ENCODE data around the gene LRRC25. TPM values are rescaled to one million over a fixed set of nuclear protein-coding genes. Genes with fewer than 3 reads are reported as not detected.

LRRC25 gene
- total RNA-seq, 2 experiments from 2014 or later, result 0.12 TPM; not detected in 1

- CTCF ChIA-PET, result interaction anchor here (3.2 to 7.6 kb wide), 2 partner anchors 11 kb away, joined by 10 to 77 read pairs; partner anchors contain the start of gene GDF15
- Mint-ChIP-seq H3K4me3 (no peak overlapping the region), H3K27me3 (peaks cover 17% of the 10 kb centered on the region), H3K4me1 (peaks cover 20% of the 10 kb centered on the region), H3K27ac (no peak overlapping the region), H3K9me3 (ENCODE audit: low read depth) (no peaks in the 10 kb centered on the region), H3K36me3 (no peaks in the 10 kb centered on the region)
- no peak for DNase-seq
- ATAC-seq, result no peak
Measured at GRCh38 chr19:18399008-18399407, 1.6 kb upstream of the LRRC25 start.

- peaks cover 24% of the 10 kb centered on the region for H3K4me1 Mint-ChIP-seq
- ATAC-seq (no peak), DNase-seq (no peak)
- no peak overlapping the region for H3K27ac Mint-ChIP-seq
- no peak overlapping the region for H3K4me3 Mint-ChIP-seq
- no peaks in the 10 kb centered on the region for H3K36me3 Mint-ChIP-seq
- CTCF ChIA-PET, result interaction anchor here (1.0 to 1.3 kb wide), 4 partner anchors 8 to 17 kb away, joined by 3 read pairs; no protein-coding TSS in a partner anchor
- H3K9me3 Mint-ChIP-seq (ENCODE audit: low read depth), result no peaks in the 10 kb centered on the region
- peaks cover 22% of the 10 kb centered on the region for H3K27me3 Mint-ChIP-seq
Measured at GRCh38 chr19:18396471-18397241, 766 bp downstream of the LRRC25 start.

GRCh38 chr19:18393836-18394235, 3.6 kb downstream of the LRRC25 start:
- ATAC-seq, result no peak
- peaks cover 42% of the 10 kb centered on the region for H3K27me3 Mint-ChIP-seq

GRCh38 chr19:18392926-18393325, 4.5 kb downstream of the LRRC25 start:
- ATAC-seq, result no peak
- no peak overlapping the region for H3K4me3 Mint-ChIP-seq
- peaks cover 43% of the 10 kb centered on the region for H3K27me3 Mint-ChIP-seq
- H3K27ac Mint-ChIP-seq, result no peak overlapping the region
- no peaks in the 10 kb centered on the region for H3K36me3 Mint-ChIP-seq
- CTCF ChIA-PET, result interaction anchor here (0.6 to 15.3 kb wide), 3 partner anchors 24 to 183 kb away, joined by 3 to 278 read pairs (median 3); partner anchors contain the start of gene SSBP4
- peaks cover 20% of the 10 kb centered on the region for H3K4me1 Mint-ChIP-seq
- DNase-seq, result no peak
- H3K9me3 Mint-ChIP-seq (ENCODE audit: low read depth), result no peaks in the 10 kb centered on the region

More at GRCh38 chr19:18393836-18394235, 3.6 kb downstream of the LRRC25 start:
- CTCF ChIA-PET, result interaction anchor here (15.3 kb wide), 1 partner anchor 23 kb away, joined by 278 read pairs; the partner anchor contains the start of gene SSBP4
- Mint-ChIP-seq H3K36me3 (no peaks in the 10 kb centered on the region), H3K4me3 (no peak overlapping the region), H3K27ac (no peak overlapping the region), H3K4me1 (peaks cover 12% of the 10 kb centered on the region), H3K9me3 (ENCODE audit: low read depth) (no peaks in the 10 kb centered on the region)
- no peak for DNase-seq

GRCh38 chr19:18392417-18392816, 5.0 kb downstream of the LRRC25 start:
- Mint-ChIP-seq H3K4me3 (no peak overlapping the region), H3K27me3 (peaks cover 43% of the 10 kb centered on the region), H3K36me3 (no peaks in the 10 kb centered on the region), H3K9me3 (ENCODE audit: low read depth) (no peaks in the 10 kb centered on the region), H3K27ac (no peak overlapping the region), H3K4me1 (peaks cover 20% of the 10 kb centered on the region)
- CTCF ChIA-PET, result interaction anchor here (0.8 to 15.3 kb wide), 2 partner anchors 25 to 182 kb away, joined by 3 to 278 read pairs; partner anchors contain the start of gene SSBP4
- ATAC-seq, result no peak
- DNase-seq, result no peak

DNA sequence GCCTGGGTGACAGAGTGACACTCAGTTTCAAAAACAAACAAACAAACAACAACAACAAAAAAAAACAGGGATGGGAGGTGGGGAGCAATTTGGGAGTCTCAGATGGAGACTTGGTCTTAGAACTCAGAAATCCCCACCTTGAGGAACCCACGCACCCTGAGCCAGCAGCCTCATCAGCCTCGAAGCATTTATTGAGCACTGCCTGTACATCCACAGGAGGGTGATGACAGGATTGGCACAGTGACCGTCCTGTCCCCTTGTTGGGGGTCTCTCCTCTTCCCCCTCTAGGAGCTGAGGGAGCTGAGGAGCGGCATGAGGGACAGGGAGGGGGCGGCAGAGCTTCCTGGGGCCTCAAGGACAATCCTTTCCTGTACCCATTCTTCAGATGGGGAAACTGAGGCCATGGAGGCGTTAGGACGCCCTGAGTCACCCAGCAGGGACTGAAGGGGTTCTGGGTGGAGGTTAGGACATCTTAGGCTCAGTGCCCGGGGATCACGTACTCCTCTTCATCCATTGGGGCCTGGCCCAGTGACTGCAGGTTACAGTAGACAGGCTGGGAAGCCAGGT, 5.8 kb downstream of the LRRC25 start:
- Mint-ChIP-seq H3K9me3 (ENCODE audit: low read depth) (no peaks in the 10 kb centered on the region), H3K4me3 (no peak overlapping the region), H3K4me1 (peaks cover 18% of the 10 kb centered on the region), H3K27ac (no peak overlapping the region), H3K36me3 (no peaks in the 10 kb centered on the region), H3K27me3 (peaks cover 49% of the 10 kb centered on the region)
- DNase-seq (no peak), ATAC-seq (no peak)
- CTCF ChIA-PET, result interaction anchor here (0.5 to 15.3 kb wide), 4 partner anchors 26 to 319 kb away, joined by 3 to 278 read pairs (median 3); partner anchors contain the start of gene SSBP4

DNA sequence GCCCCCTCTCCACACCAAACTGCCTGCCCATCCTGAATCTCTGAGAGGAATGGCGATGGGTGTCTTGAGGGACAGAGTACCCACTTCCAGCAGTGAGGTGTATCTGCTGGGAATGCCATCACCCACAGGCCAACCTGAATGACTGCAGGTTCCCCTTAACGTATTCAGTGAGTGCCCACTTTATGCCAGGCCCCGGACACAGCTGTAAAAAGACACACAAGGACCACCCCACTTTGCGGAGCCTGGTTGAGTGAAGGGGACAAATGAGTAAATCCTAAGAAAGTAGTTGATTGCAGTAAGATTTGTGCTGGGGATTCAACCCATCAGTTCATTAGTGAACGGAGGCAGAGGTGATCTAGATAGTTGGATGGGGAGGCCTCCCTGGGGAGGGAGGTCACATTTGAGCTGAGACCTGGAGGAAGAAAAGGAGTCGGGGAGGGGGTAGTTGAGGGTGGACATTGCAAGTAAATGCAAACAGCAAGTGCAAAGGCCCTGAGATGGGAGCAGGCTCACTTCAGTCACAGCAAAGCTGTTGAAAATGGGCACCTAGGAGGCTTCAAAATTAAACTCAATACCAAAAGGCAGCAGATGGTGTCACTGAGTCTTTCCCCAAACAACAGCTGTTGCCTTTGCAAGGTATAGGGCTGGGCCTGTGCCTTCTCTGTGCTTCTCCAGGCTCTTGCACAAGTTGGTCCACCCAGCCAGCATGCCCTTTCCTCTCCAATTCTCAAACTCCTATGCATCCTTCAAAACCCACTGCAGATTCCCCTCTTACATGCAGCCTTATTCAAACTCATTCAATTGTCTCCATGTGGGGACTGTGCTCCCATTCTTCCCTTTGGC, 7.1 kb downstream of the LRRC25 start:
- no peaks in the 10 kb centered on the region for H3K36me3 Mint-ChIP-seq
- CTCF ChIA-PET, result interaction anchor here (1.0 to 15.3 kb wide), 12 partner anchors 10 to 181 kb away, joined by 3 to 278 read pairs (median 6); partner anchors contain the start of genes LRRC25 and SSBP4
- H3K9me3 Mint-ChIP-seq (ENCODE audit: low read depth), result no peaks in the 10 kb centered on the region
- H3K4me1 Mint-ChIP-seq, result peaks cover 24% of the 10 kb centered on the region
- DNase-seq, result no peak
- no peak overlapping the region for H3K4me3 Mint-ChIP-seq
- peaks cover 59% of the 10 kb centered on the region for H3K27me3 Mint-ChIP-seq
- no peak overlapping the region for H3K27ac Mint-ChIP-seq
- no peak for ATAC-seq

DNA sequence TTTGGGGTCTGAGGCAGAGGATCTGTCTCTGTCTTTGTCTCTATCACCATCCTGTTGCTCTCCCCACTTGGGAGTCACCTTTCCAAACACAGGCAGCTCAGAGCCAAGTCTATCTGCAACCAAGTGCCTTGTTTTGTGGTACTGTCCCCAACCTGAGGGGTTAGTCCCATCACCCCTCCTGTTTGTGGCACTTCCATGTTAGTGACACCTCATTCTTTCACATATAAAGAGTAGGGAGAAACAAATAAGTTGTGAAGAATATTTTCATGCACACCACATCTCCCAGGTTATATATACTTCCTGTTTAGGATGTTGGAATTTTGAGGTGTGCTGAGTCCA, 7.7 kb downstream of the LRRC25 start:
- CTCF ChIA-PET, result interaction anchor here (1.0 to 15.3 kb wide), 18 partner anchors 10 to 195 kb away, joined by 3 to 278 read pairs (median 7); partner anchors contain the start of genes LRRC25 and SSBP4
- Mint-ChIP-seq H3K4me1 (peaks cover 25% of the 10 kb centered on the region), H3K4me3 (no peak overlapping the region), H3K36me3 (no peaks in the 10 kb centered on the region), H3K27ac (no peak overlapping the region), H3K9me3 (ENCODE audit: low read depth) (no peaks in the 10 kb centered on the region), H3K27me3 (peaks cover 61% of the 10 kb centered on the region)
- ATAC-seq (no peak), DNase-seq (no peak)

GRCh38 chr19:18388960-18389725, 8.3 kb downstream of the LRRC25 start:
- CTCF ChIA-PET, result interaction anchor here (0.6 to 15.3 kb wide), 37 partner anchors 9 to 831 kb away, joined by 3 to 278 read pairs (median 6); partner anchors contain the start of genes JUND, LRRC25, LSM4 and PGPEP1
- H3K4me3 Mint-ChIP-seq, result peak overlapping the region; percentile 66
- H3K27ac Mint-ChIP-seq, result no peak overlapping the region
- peaks cover 25% of the 10 kb centered on the region for H3K4me1 Mint-ChIP-seq
- no peak for ATAC-seq
- no peaks in the 10 kb centered on the region for H3K9me3 Mint-ChIP-seq (ENCODE audit: low read depth)
- no peak for DNase-seq
- no peaks in the 10 kb centered on the region for H3K36me3 Mint-ChIP-seq
- peaks cover 64% of the 10 kb centered on the region for H3K27me3 Mint-ChIP-seq

- CTCF ChIA-PET, result interaction anchor here (0.6 to 15.3 kb wide), 54 partner anchors 8 to 830 kb away, joined by 3 to 278 read pairs (median 4); partner anchors contain the start of genes JUND, LRRC25, LSM4 and MPV17L2
- peak; percentile 86 for DNase-seq
- H3K9me3 Mint-ChIP-seq (ENCODE audit: low read depth), result no peaks in the 10 kb centered on the region
- H3K27ac Mint-ChIP-seq, result no peak overlapping the region
- H3K27me3 Mint-ChIP-seq, result peaks cover 59% of the 10 kb centered on the region
- peak; percentile 88 for ATAC-seq
- H3K36me3 Mint-ChIP-seq, result no peaks in the 10 kb centered on the region
- H3K4me3 Mint-ChIP-seq, result peak overlapping the region; percentile 66
- H3K4me1 Mint-ChIP-seq, result peaks cover 25% of the 10 kb centered on the region
Measured at GRCh38 chr19:18388100-18388959, 9.1 kb downstream of the LRRC25 start.

- Mint-ChIP-seq H3K9me3 (ENCODE audit: low read depth) (no peaks in the 10 kb centered on the region), H3K27ac (no peak overlapping the region), H3K36me3 (no peaks in the 10 kb centered on the region), H3K27me3 (peaks cover 61% of the 10 kb centered on the region), H3K4me3 (no peak overlapping the region), H3K4me1 (peaks cover 19% of the 10 kb centered on the region)
- CTCF ChIA-PET, result interaction anchor here (0.6 to 15.3 kb wide), 15 partner anchors 12 to 209 kb away, joined by 3 to 278 read pairs (median 11); partner anchors contain the start of genes JUND, LRRC25 and SSBP4
- ATAC-seq (no peak), DNase-seq (no peak)
Measured at GRCh38 chr19:18386543-18387271, 10.7 kb downstream of the LRRC25 start.

Measured in activated CD8-positive, alpha-beta memory T cell treated with anti-CD3 and anti-CD28 coated beads, Interleukin-2, amount 10 ng/mL, durations not matched to agents 7 days and 5 days (primary cell).